Activated CD8-positive, alpha-beta T cell treated with anti-CD3 and anti-CD28 coated beads for 36 hours (primary cell): ENCODE measurements around the gene SPCS3. TPM values are rescaled to one million over a fixed set of nuclear protein-coding genes. Genes with fewer than 3 reads are reported as not detected.

Source experiments
- ATAC-seq: fragments of 200-7000 bp; cut with Tn5 transposase; one replicate; pipeline ENCODE4 v1.10.0; 2021; ENCODE audit warnings: mild to moderate bottlenecking, moderate library complexity
- CTCF ChIA-PET: fragments of 350-600 bp; sonication (Branson Sonifier 250); formaldehyde crosslinking; loops from one replicate; lab custom pipeline; 2021; ENCODE audit warnings: antibody characterized with exemption; lab: Charles Lee
- POLR2A ChIA-PET: fragments of 350-600 bp; sonication (Branson Sonifier 250); formaldehyde crosslinking; loops from one replicate; lab custom pipeline; 2021; ENCODE audit warnings: antibody characterized with exemption; lab: Charles Lee
- DNase-seq: peaks from one replicate; pipeline ENCODE4 v3.0.0-alpha.2; 2020
- H3K27ac Mint-ChIP-seq: one replicate; pipeline ENCODE4 v1.8.0; 2021; ENCODE audit warnings: mild to moderate bottlenecking, mixed read lengths
- H3K27me3 Mint-ChIP-seq: one replicate; pipeline ENCODE4 v1.8.0; 2021; ENCODE audit warnings: mixed read lengths
- H3K36me3 Mint-ChIP-seq: one replicate; pipeline ENCODE4 v1.8.0; 2021; ENCODE audit warnings: low read depth, mixed read lengths
- H3K4me1 Mint-ChIP-seq: one replicate; pipeline ENCODE4 v1.8.0; 2021; ENCODE audit warnings: low read depth, mixed read lengths
- H3K4me3 Mint-ChIP-seq: one replicate; pipeline ENCODE4 v1.8.0; 2021; ENCODE audit warnings: mild to moderate bottlenecking, moderate library complexity, mixed read lengths
- H3K9me3 Mint-ChIP-seq: one replicate; pipeline ENCODE4 v1.8.0; 2021; ENCODE audit warnings: mixed read lengths
- intact Hi-C: fragments of 100-400 bp; cut with micrococcal nuclease; formaldehyde crosslinking; loops from one replicate; pipeline ENCODE4 v1.10.0; 2022
- total RNA-seq, 2 experiments: library from RNA; stranded (reverse); gene quantifications; one replicate each; pipeline ENCODE4 v1.2.3, GENCODE V29; 2021
- TF ChIP-seq, protein P1 (sequence below): fragments of 200-600 bp; IDR thresholded peaks from one replicate; pipeline ENCODE4 v1.8.0; 2022; ENCODE audit warnings: antibody characterized with exemption, mild to moderate bottlenecking

The SPCS3 gene
- total RNA-seq, 2 experiments from 2014 or later: 153 to 155 TPM

DNA sequence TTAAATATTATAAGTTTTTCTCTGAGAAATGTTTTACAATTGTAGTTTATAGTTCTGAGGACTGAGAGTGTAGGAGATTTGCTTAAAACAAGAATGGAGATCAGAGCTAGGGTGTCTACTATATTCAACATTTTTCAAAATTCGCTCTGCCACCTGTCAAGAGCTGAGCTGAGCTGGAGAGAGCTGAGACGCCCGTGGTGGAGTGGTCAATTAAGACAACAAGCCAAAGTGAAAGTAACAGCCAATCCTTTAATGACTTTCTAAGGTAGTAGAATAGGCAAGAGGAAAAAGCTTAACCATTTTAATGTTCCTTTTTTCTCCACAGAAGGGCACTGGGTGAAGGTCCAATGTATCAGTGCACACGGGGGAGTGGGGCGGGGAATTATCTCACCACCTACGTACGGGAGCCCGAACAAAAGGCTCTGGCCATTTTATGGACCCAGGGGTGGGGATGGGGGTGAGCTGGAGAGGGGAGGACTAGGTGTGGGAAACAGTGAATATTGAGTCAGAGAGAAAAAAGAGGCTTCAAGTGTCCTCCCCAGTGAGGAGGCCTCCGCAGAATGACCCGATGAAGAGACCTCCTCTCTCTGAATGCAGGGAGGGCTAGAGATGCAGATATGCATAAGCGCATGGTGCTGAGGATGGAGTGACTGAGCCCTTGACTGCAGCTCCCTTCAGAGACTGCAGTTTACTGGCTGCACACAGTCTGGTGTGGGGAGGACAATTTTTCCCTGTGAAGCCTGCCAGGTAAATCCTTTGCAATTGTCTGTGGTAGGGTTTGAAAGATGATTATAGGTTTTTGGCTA, 60.8 kb downstream of the SPCS3 start:
- ATAC-seq (no peak), DNase-seq (no peak)
- ChIA-PET POLR2A (no interaction called here), CTCF (interaction anchor here (0.7 kb wide), 1 partner anchor 667 kb away, joined by 3 read pairs; no protein-coding TSS in a partner anchor)
- no peaks in the 10 kb centered on the region for H3K4me1 Mint-ChIP-seq
- intact Hi-C loops: no loop called here
- H3K9me3 Mint-ChIP-seq: no peaks in the 10 kb centered on the region
- no peak overlapping the region for H3K4me3 Mint-ChIP-seq
- no peaks in the 10 kb centered on the region for H3K36me3 Mint-ChIP-seq
- no peak overlapping the region for H3K27ac Mint-ChIP-seq
- H3K27me3 Mint-ChIP-seq: peaks cover 5% of the 10 kb centered on the region
- TF ChIP-seq, protein P1, sequence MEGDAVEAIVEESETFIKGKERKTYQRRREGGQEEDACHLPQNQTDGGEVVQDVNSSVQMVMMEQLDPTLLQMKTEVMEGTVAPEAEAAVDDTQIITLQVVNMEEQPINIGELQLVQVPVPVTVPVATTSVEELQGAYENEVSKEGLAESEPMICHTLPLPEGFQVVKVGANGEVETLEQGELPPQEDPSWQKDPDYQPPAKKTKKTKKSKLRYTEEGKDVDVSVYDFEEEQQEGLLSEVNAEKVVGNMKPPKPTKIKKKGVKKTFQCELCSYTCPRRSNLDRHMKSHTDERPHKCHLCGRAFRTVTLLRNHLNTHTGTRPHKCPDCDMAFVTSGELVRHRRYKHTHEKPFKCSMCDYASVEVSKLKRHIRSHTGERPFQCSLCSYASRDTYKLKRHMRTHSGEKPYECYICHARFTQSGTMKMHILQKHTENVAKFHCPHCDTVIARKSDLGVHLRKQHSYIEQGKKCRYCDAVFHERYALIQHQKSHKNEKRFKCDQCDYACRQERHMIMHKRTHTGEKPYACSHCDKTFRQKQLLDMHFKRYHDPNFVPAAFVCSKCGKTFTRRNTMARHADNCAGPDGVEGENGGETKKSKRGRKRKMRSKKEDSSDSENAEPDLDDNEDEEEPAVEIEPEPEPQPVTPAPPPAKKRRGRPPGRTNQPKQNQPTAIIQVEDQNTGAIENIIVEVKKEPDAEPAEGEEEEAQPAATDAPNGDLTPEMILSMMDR: no peak

Other genes starting within 250 kb of the SPCS3 start
- gene SPATA4, start 124.4 kb upstream of the SPCS3 start, total RNA-seq: not detected
- gene ASB5, start 50.7 kb upstream of the SPCS3 start, total RNA-seq: not detected